ENCODE data around the gene UTY.

DNA sequence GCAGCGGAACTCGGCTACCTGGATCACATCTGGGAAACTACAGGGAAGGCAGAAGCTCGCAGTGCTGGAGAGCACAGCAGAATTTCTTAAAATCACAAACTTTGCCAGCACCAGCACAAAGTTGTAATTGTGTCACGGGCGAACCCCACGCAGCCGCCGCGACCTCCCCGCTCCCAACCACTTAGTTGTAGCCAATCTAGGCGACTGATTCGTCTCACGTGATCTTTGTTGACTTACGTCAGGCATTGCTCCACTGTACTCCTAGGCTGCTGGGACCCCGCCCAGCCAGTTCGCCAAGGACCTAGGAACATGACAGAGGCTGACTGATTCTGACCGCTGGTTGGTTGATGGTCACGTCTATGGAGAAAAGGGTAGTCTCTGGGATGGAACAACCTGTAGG, at the start of gene UTY:
- no peak for TF ChIP-seq ZNF274 (IDR thresholded peaks at IDR 0.05; ENCODE audit: low read depth, low read length)
- no peak for TF ChIP-seq SUZ12 (IDR thresholded peaks at IDR 0.05; ENCODE audit: extremely low read depth, insufficient read depth, insufficient read length)
